Mammary epithelial cell (primary cell): ENCODE measurements around the gene PLXNA2.

Source experiments
- CTCF ChIP-seq, 2 donors: IDR thresholded peaks in 1 of 2; conservative IDR thresholded peaks in 1 of 2; 2 replicates each; pipeline ENCODE4 v1.5.1; 2011 to 2012; ENCODE audit warnings: inconsistent platforms in 2 of 2, low read length in 2 of 2, mild to moderate bottlenecking in 2 of 2, control low read depth in 1 of 2, low read depth in 1 of 2; ENCODE audit not compliant: insufficient read depth in 1 of 2; ENCODE audit errors: extremely low read depth in 1 of 2
- EZH2 ChIP-seq: IDR thresholded peaks from 2 replicates; pipeline ENCODE4 v1.6.1; 2012; ENCODE audit warnings: low read length, inconsistent platforms, borderline replicate concordance

- TF ChIP-seq CTCF (conservative IDR thresholded peaks at IDR 0.05 in 1 of 2, IDR thresholded peaks at IDR 0.05 in 1 of 2; ENCODE audit: extremely low read depth in 1 of 2, insufficient read depth in 1 of 2, low read depth in 1 of 2, low read length in 2 of 2) (no peak), EZH2 (no peak)
Measured at GRCh38 chr1:208275083-208275482, 30.9 kb upstream of the PLXNA2 start.
